ENCODE measurements around the gene MAT2A. TPM values are rescaled to one million over a fixed set of nuclear protein-coding genes. Genes with fewer than 3 reads are reported as not detected.

Gene MAT2A
- total RNA-seq, 1 experiment from 2014 or later = 309 TPM

GRCh38 chr2:85529809-85530208 is 9.2 kb upstream of the MAT2A start:
- intact Hi-C loops (cut with micrococcal nuclease) = no loop called here
- H4K20me1 ChIP-seq (ENCODE audit: low read length) = no peaks in the 10 kb centered on the region
- no peak overlapping the region for H3K9ac ChIP-seq (ENCODE audit: low read length)
- H3K27me3 ChIP-seq (ENCODE audit: low read length) = no peaks in the 10 kb centered on the region
- no peak overlapping the region for H2AFZ ChIP-seq (ENCODE audit: low read length)
- no peak overlapping the region for H3K27ac ChIP-seq (ENCODE audit: low read length)
- H3K4me2 ChIP-seq (ENCODE audit: low read length) = no peak overlapping the region
- H3F3A ChIP-seq (ENCODE audit: low read length, unreplicated experiment) = no peaks in the 10 kb centered on the region
- no TSS peak for BruUV-seq (replicated peaks)
- H3K9me3 ChIP-seq (ENCODE audit: low read length) = no peaks in the 10 kb centered on the region
- POLR2A ChIA-PET (ENCODE audit: unreplicated experiment) = interaction anchor here (0.8 kb wide), 1 partner anchor 9 kb away, joined by 4 read pairs; the partner anchor contains the start of gene MAT2A
- TF ChIP-seq EZH2 (IDR thresholded peaks at IDR 0.05; ENCODE audit: low read length, unreplicated experiment) (no peak), EZH2phosphoT487 (IDR thresholded peaks at IDR 0.05; ENCODE audit: borderline replicate concordance, low read length) (no peak), CTCF (conservative IDR thresholded peaks at IDR 0.05; ENCODE audit: low read depth, low read length) (no peak)
- ATAC-seq = no peak
- H3K4me1 ChIP-seq (ENCODE audit: insufficient read depth, low read length) = 0 out of 2 replicates have a peak, but pooled peaks cover 3% of the 10 kb centered on the region
- CTCF ChIA-PET = no interaction called here
- H3K79me2 ChIP-seq (ENCODE audit: low read length) = no peaks in the 10 kb centered on the region
- no peak for DNase-seq
- no peaks in the 10 kb centered on the region for H3K36me3 ChIP-seq (ENCODE audit: low read depth, low read length)
- H3K4me3 ChIP-seq (ENCODE audit: low read length) = no peak overlapping the region
- no peaks in the 10 kb centered on the region; the same call in 1 of the 2 replicates for H3K9me2 ChIP-seq (replicated peaks; ENCODE audit: low read length)

GRCh38 chr2:85531589-85531988 is 7.4 kb upstream of the MAT2A start:
- intact Hi-C loops (cut with micrococcal nuclease) = no loop called here
- no peak overlapping the region for H3K27ac ChIP-seq (ENCODE audit: low read length)
- no peaks in the 10 kb centered on the region for H3K9me3 ChIP-seq (ENCODE audit: low read length)
- no peaks in the 10 kb centered on the region for H3F3A ChIP-seq (ENCODE audit: low read length, unreplicated experiment)
- H3K4me1 ChIP-seq (ENCODE audit: insufficient read depth, low read length) = peaks cover 15% of the 10 kb centered on the region
- no peak overlapping the region for H3K4me2 ChIP-seq (ENCODE audit: low read length)
- ChIA-PET CTCF (no interaction called here), POLR2A (ENCODE audit: unreplicated experiment) (no interaction called here)
- H3K27me3 ChIP-seq (ENCODE audit: low read length) = no peaks in the 10 kb centered on the region
- peaks cover 9% of the 10 kb centered on the region for H3K79me2 ChIP-seq (ENCODE audit: low read length)
- no peaks in the 10 kb centered on the region for H4K20me1 ChIP-seq (ENCODE audit: low read length)
- no peaks in the 10 kb centered on the region for H3K9me2 ChIP-seq (replicated peaks; ENCODE audit: low read length)
- no peak overlapping the region for H2AFZ ChIP-seq (ENCODE audit: low read length)
- no TSS peak for BruUV-seq (replicated peaks)
- H3K36me3 ChIP-seq (ENCODE audit: low read depth, low read length) = no peaks in the 10 kb centered on the region
- no peak overlapping the region for H3K4me3 ChIP-seq (ENCODE audit: low read length)
- DNase-seq = no peak
- TF ChIP-seq CTCF (conservative IDR thresholded peaks at IDR 0.05; ENCODE audit: low read depth, low read length) = no peak
- no peak for TF ChIP-seq EZH2 (IDR thresholded peaks at IDR 0.05; ENCODE audit: low read length, unreplicated experiment)
- no peak for TF ChIP-seq EZH2phosphoT487 (IDR thresholded peaks at IDR 0.05; ENCODE audit: borderline replicate concordance, low read length)
- no peak overlapping the region for H3K9ac ChIP-seq (ENCODE audit: low read length)
- ATAC-seq = no peak

GRCh38 chr2:85534099-85534498 is 4.9 kb upstream of the MAT2A start:
- H3K4me2 ChIP-seq (ENCODE audit: low read length) = no peak overlapping the region
- no peaks in the 10 kb centered on the region for H3K9me3 ChIP-seq (ENCODE audit: low read length)
- H2AFZ ChIP-seq (ENCODE audit: low read length) = no peak overlapping the region
- TF ChIP-seq EZH2phosphoT487 (IDR thresholded peaks at IDR 0.05; ENCODE audit: borderline replicate concordance, low read length) (no peak), EZH2 (IDR thresholded peaks at IDR 0.05; ENCODE audit: low read length, unreplicated experiment) (no peak), CTCF (conservative IDR thresholded peaks at IDR 0.05; ENCODE audit: low read depth, low read length) (no peak)
- intact Hi-C loops (cut with micrococcal nuclease) = no loop called here
- H3K9ac ChIP-seq (ENCODE audit: low read length) = no peak overlapping the region
- H3K36me3 ChIP-seq (ENCODE audit: low read depth, low read length) = no peaks in the 10 kb centered on the region
- no peaks in the 10 kb centered on the region for H3K27me3 ChIP-seq (ENCODE audit: low read length)
- ChIA-PET CTCF (interaction anchor here (0.6 kb wide), 1 partner anchor 113 kb away, joined by 3 read pairs; no protein-coding TSS in a partner anchor), POLR2A (ENCODE audit: unreplicated experiment) (interaction anchor here (0.5 kb wide), 1 partner anchor 115 kb away, joined by 5 read pairs; the partner anchor contains the start of gene SH2D6)
- DNase-seq (no peak), ATAC-seq (no peak)
- 0 out of 2 replicates have a peak, but pooled peaks cover under 1% of the 10 kb centered on the region for H4K20me1 ChIP-seq (ENCODE audit: low read length)
- H3K79me2 ChIP-seq (ENCODE audit: low read length) = peaks cover 32% of the 10 kb centered on the region
- no peaks in the 10 kb centered on the region for H3K9me2 ChIP-seq (replicated peaks; ENCODE audit: low read length)
- BruUV-seq (replicated peaks) = no TSS peak
- no peak overlapping the region for H3K4me3 ChIP-seq (ENCODE audit: low read length)
- H3K4me1 ChIP-seq (ENCODE audit: insufficient read depth, low read length) = peaks cover 31% of the 10 kb centered on the region
- no peaks in the 10 kb centered on the region for H3F3A ChIP-seq (ENCODE audit: low read length, unreplicated experiment)
- no peak overlapping the region for H3K27ac ChIP-seq (ENCODE audit: low read length)

All from PC-3 (cell line).